ENCODE measurements around the gene ZNF654.

ZNF654 gene

DNA sequence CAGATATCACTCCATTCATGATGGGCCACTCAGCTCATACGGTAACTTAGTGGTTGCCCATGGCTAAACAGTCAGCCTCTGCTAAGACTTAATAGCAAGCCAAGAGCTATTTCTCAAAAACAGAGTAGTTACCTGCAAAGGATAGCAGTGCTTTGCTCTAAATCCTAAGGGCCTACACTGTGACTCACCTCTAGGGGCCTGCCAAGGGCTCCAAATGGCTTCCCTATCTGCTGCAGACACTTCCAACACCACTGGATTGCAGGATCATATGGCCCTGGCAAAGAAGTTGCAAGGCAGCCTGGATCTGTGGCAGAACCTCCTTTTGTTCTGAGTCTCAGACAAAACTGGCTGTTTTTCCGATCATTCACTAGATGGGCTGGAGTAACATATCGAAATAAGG, 18.1 kb upstream of the ZNF654 start:
- Histone ChIP-seq H4K91ac (ENCODE audit: low read depth, low read length) (no peak overlapping the region), H3K4ac (ENCODE audit: low read depth, low read length) (no peak overlapping the region), H4K8ac (ENCODE audit: low read depth, low read length) (no peak overlapping the region), H2BK5ac (ENCODE audit: low read depth, low read length, poor library complexity) (no peak overlapping the region), H3K23ac (ENCODE audit: low read length) (no peak overlapping the region), H4K12ac (ENCODE audit: low read depth, low read length) (no peak overlapping the region), H3K36me3 (ENCODE audit: control insufficient read depth in 1 of 2, insufficient read depth in 2 of 2, low read length in 2 of 2) (no peaks in the 10 kb centered on the region), H2BK120ac (ENCODE audit: insufficient read depth, low read length, poor library complexity) (no peak overlapping the region), H3K9me3 (ENCODE audit: insufficient read depth, low read depth, low read length) (peaks cover 3% of the 10 kb centered on the region), H3K79me1 (ENCODE audit: low read length) (no peaks in the 10 kb centered on the region), H3K4me1 (ENCODE audit: control insufficient read depth in 1 of 2, insufficient read depth in 2 of 2, low read length in 2 of 2) (no peaks in the 10 kb centered on the region), H3K18ac (ENCODE audit: low read length) (no peak overlapping the region), H3K14ac (ENCODE audit: low read length) (no peak overlapping the region), H3K79me2 (ENCODE audit: control insufficient read depth, insufficient read depth, low read length, poor library complexity) (no peaks in the 10 kb centered on the region), H3K27me3 (ENCODE audit: insufficient read depth, low read length) (no peaks in the 10 kb centered on the region), H3K4me3 (ENCODE audit: low read depth, low read length) (no peak overlapping the region), H2AFZ (ENCODE audit: insufficient read depth, low read length, poor library complexity) (no peak overlapping the region), H2AK5ac (ENCODE audit: low read length) (no peak overlapping the region), H3K4me2 (ENCODE audit: low read length) (no peak overlapping the region), H2BK12ac (ENCODE audit: low read length) (no peak overlapping the region), H3K9ac (ENCODE audit: low read length) (no peak overlapping the region), H3K27ac (ENCODE audit: low read depth, low read length) (no peak overlapping the region)
- no CpG with 5 or more reads among the region's 3 CpGs for WGBS (ENCODE audit: extremely low coverage, insufficient coverage, insufficient read length)
- DNase-seq = peak in 1 of 2 donors; percentile 9

DNA sequence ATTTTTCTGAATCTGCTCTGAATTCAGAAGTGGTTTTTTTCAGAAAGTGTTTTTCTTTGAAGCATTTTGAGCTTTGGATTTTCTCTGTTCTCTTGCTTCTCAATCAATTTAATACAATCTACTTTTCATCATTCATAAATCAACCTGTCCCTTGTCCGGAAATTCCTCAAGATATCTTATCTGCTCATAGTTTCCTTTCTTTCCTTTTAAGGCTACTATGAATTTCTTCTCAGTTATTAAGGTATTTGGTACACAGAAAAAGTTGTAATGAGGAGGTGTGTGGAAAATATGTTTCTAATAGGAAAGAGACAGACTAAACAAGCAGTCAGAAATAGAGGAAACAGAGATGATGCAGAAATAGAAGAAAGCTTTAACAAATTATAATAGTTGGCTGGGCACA, 14.6 kb upstream of the ZNF654 start:
- H3K79me2 ChIP-seq (ENCODE audit: control insufficient read depth, insufficient read depth, low read length, poor library complexity) = no peaks in the 10 kb centered on the region
- no peak overlapping the region for H3K18ac ChIP-seq (ENCODE audit: low read length)
- H4K91ac ChIP-seq (ENCODE audit: low read depth, low read length) = no peak overlapping the region
- no peak overlapping the region for H2BK5ac ChIP-seq (ENCODE audit: low read depth, low read length, poor library complexity)
- no peak overlapping the region for H3K4me3 ChIP-seq (ENCODE audit: low read depth, low read length)
- no peak overlapping the region for H3K4ac ChIP-seq (ENCODE audit: low read depth, low read length)
- H2BK120ac ChIP-seq (ENCODE audit: insufficient read depth, low read length, poor library complexity) = no peak overlapping the region
- no peak overlapping the region for H2AFZ ChIP-seq (ENCODE audit: insufficient read depth, low read length, poor library complexity)
- no peak overlapping the region for H3K27ac ChIP-seq (ENCODE audit: low read depth, low read length)
- DNase-seq = no peak
- WGBS (ENCODE audit: extremely low coverage, insufficient coverage, insufficient read length) = 100% methylated on average over 1 of the region's 1 CpG
- H3K14ac ChIP-seq (ENCODE audit: low read length) = no peak overlapping the region
- H2AK5ac ChIP-seq (ENCODE audit: low read length) = no peak overlapping the region
- H3K4me1 ChIP-seq (ENCODE audit: control insufficient read depth in 1 of 2, insufficient read depth in 2 of 2, low read length in 2 of 2) = no peaks in the 10 kb centered on the region
- no peaks in the 10 kb centered on the region for H3K36me3 ChIP-seq (ENCODE audit: control insufficient read depth in 1 of 2, insufficient read depth in 2 of 2, low read length in 2 of 2)
- H2BK12ac ChIP-seq (ENCODE audit: low read length) = no peak overlapping the region
- no peak overlapping the region for H3K9ac ChIP-seq (ENCODE audit: low read length)
- no peak overlapping the region for H4K8ac ChIP-seq (ENCODE audit: low read depth, low read length)
- H3K4me2 ChIP-seq (ENCODE audit: low read length) = no peak overlapping the region
- H3K27me3 ChIP-seq (ENCODE audit: insufficient read depth, low read length) = no peaks in the 10 kb centered on the region
- peaks cover 1% of the 10 kb centered on the region for H3K9me3 ChIP-seq (ENCODE audit: insufficient read depth, low read depth, low read length)
- no peak overlapping the region for H3K23ac ChIP-seq (ENCODE audit: low read length)
- no peak overlapping the region for H4K12ac ChIP-seq (ENCODE audit: low read depth, low read length)
- no peaks in the 10 kb centered on the region for H3K79me1 ChIP-seq (ENCODE audit: low read length)

DNA sequence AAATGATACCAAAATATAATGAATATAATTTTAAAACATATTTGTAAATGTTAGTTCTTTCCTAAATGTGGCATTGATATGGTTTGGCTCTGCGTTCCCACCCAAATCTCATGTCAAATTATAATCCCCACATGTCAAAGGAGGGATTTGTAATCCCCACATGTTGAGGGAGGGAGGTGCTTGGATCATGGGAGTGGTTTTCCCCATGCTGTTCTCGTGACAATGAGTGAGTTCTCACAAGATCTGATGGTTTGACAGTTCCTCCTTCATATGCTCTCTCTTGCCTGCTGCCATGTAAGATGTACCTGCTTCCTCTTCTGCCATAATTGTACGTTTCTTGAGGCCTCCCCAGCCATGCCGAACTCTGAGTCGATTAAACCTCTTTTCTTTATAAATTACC, 12.3 kb upstream of the ZNF654 start:
- H3K18ac ChIP-seq (ENCODE audit: low read length) = no peak overlapping the region
- H3K23ac ChIP-seq (ENCODE audit: low read length) = no peak overlapping the region
- H3K27ac ChIP-seq (ENCODE audit: low read depth, low read length) = no peak overlapping the region
- H4K91ac ChIP-seq (ENCODE audit: low read depth, low read length) = no peak overlapping the region
- H2AFZ ChIP-seq (ENCODE audit: insufficient read depth, low read length, poor library complexity) = no peak overlapping the region
- no peak overlapping the region for H3K4me3 ChIP-seq (ENCODE audit: low read depth, low read length)
- no peaks in the 10 kb centered on the region for H3K36me3 ChIP-seq (ENCODE audit: control insufficient read depth in 1 of 2, insufficient read depth in 2 of 2, low read length in 2 of 2)
- H2AK5ac ChIP-seq (ENCODE audit: low read length) = no peak overlapping the region
- H3K4ac ChIP-seq (ENCODE audit: low read depth, low read length) = no peak overlapping the region
- DNase-seq = no peak
- H3K14ac ChIP-seq (ENCODE audit: low read length) = no peak overlapping the region
- H2BK12ac ChIP-seq (ENCODE audit: low read length) = no peak overlapping the region
- H3K79me1 ChIP-seq (ENCODE audit: low read length) = no peaks in the 10 kb centered on the region
- WGBS (ENCODE audit: extremely low coverage, insufficient coverage, insufficient read length) = no CpG with 5 or more reads among the region's 5 CpGs
- no peak overlapping the region for H3K4me2 ChIP-seq (ENCODE audit: low read length)
- no peaks in the 10 kb centered on the region for H3K4me1 ChIP-seq (ENCODE audit: control insufficient read depth in 1 of 2, insufficient read depth in 2 of 2, low read length in 2 of 2)
- no peak overlapping the region for H2BK5ac ChIP-seq (ENCODE audit: low read depth, low read length, poor library complexity)
- no peak overlapping the region for H2BK120ac ChIP-seq (ENCODE audit: insufficient read depth, low read length, poor library complexity)
- H3K9me3 ChIP-seq (ENCODE audit: insufficient read depth, low read depth, low read length) = no peaks in the 10 kb centered on the region
- H3K9ac ChIP-seq (ENCODE audit: low read length) = no peak overlapping the region
- H3K79me2 ChIP-seq (ENCODE audit: control insufficient read depth, insufficient read depth, low read length, poor library complexity) = no peaks in the 10 kb centered on the region
- H4K8ac ChIP-seq (ENCODE audit: low read depth, low read length) = no peak overlapping the region
- no peak overlapping the region for H4K12ac ChIP-seq (ENCODE audit: low read depth, low read length)
- H3K27me3 ChIP-seq (ENCODE audit: insufficient read depth, low read length) = no peaks in the 10 kb centered on the region

DNA sequence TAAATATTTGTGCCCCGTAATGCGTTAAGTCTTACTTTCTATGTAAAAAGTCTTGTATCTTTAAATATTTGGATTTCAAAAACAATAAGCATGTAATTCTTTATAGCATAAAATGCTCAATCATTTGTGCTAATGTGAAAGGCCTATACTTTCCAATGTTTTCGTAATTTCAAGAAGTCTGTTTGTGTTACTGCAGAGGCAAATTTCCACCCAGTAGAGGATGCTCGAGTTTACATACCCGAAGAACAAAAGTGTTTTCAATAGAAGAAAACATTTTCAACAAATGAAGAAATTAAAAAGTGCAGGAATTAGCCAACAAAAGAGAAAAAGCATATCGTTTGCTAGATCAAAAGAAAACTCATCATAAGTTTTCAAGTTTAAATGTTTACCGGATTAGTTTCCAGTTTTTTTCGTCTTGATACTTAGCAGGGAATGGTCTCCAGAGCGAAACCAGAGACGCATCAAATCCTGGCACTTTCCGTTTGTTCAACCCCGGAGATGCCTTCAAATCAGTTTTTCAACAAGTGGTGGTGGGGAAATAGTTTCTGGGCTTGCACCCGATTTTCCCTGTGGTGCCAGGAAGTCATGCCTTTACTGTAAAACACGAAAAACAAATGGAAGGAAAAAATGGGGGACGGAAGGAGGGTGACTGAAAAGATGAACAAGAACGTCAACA, 1.3 kb upstream of the ZNF654 start:
- peaks cover 4 to 6% of the 10 kb centered on the region in 2 experiments for H3K36me3 ChIP-seq (ENCODE audit: control insufficient read depth in 1 of 2, insufficient read depth in 2 of 2, low read length in 2 of 2)
- no peaks in the 10 kb centered on the region for H3K27me3 ChIP-seq (ENCODE audit: insufficient read depth, low read length)
- H4K12ac ChIP-seq (ENCODE audit: low read depth, low read length) = peak overlapping the region; percentile 70
- H3K23ac ChIP-seq (ENCODE audit: low read length) = no peak overlapping the region
- peak overlapping the region; percentile 60 for H4K8ac ChIP-seq (ENCODE audit: low read depth, low read length)
- no CpG with 5 or more reads among the region's 16 CpGs for WGBS (ENCODE audit: extremely low coverage, insufficient coverage, insufficient read length)
- H2AFZ ChIP-seq (ENCODE audit: insufficient read depth, low read length, poor library complexity) = no peak overlapping the region
- H3K4me1 ChIP-seq (ENCODE audit: control insufficient read depth in 1 of 2, insufficient read depth in 2 of 2, low read length in 2 of 2) = no peaks in the 10 kb centered on the region
- H3K27ac ChIP-seq (ENCODE audit: low read depth, low read length) = peak overlapping the region; percentile 97
- H3K18ac ChIP-seq (ENCODE audit: low read length) = peak overlapping the region; percentile 86
- peak overlapping the region; percentile 19 for H3K9ac ChIP-seq (ENCODE audit: low read length)
- peak in 1 of 2 donors; percentile 5 for DNase-seq
- peak overlapping the region; percentile 70 for H3K14ac ChIP-seq (ENCODE audit: low read length)
- H3K79me1 ChIP-seq (ENCODE audit: low read length) = peaks cover 15% of the 10 kb centered on the region
- H2AK5ac ChIP-seq (ENCODE audit: low read length) = peak overlapping the region; percentile 46
- H4K91ac ChIP-seq (ENCODE audit: low read depth, low read length) = peak overlapping the region; percentile 47
- peak overlapping the region; percentile 65 for H3K4me2 ChIP-seq (ENCODE audit: low read length)
- H2BK120ac ChIP-seq (ENCODE audit: insufficient read depth, low read length, poor library complexity) = no peak overlapping the region
- H3K79me2 ChIP-seq (ENCODE audit: control insufficient read depth, insufficient read depth, low read length, poor library complexity) = peaks cover 16% of the 10 kb centered on the region
- peak overlapping the region; percentile 68 for H2BK5ac ChIP-seq (ENCODE audit: low read depth, low read length, poor library complexity)
- H3K4me3 ChIP-seq (ENCODE audit: low read depth, low read length) = peak overlapping the region; percentile 96
- H2BK12ac ChIP-seq (ENCODE audit: low read length) = no peak overlapping the region
- no peak overlapping the region for H3K4ac ChIP-seq (ENCODE audit: low read depth, low read length)
- H3K9me3 ChIP-seq (ENCODE audit: insufficient read depth, low read depth, low read length) = no peaks in the 10 kb centered on the region
